ENCODE data around the gene RAB3B.

Gene RAB3B

DNA sequence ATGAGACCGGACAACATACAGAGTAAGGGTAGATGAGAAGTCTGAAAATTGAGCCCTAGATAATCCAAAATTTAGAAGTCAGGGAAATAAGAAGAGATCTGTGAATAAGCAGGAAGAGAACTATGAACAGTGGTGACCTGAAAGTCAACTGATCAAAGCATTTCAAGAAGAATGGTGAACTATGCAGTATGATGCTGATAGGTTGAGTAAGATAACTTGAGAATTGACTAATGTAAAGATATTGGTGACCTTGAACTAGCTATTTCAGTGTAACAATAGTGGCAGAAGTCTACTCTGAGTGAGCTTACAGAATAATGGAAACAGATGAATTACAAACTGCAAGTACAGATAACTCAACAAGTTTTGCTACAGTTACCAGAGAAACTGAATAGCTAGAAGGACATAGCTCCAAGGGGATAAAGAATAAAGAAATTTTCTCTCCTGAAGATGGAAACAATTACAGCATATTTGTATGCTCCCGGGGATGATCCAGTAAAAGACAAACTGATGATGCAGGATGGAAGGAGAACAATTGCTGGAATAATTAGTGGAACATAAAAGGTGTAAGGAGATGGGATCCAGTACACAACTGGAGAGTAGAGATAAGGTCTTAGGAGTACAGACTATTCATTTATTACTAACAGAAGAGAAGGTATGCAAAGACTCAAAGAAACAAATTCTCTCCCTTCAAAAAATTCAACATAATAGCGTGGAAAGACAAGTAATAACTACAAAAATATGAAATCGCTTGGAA lies 122.8 kb downstream of the RAB3B start:
- no peak for DNase-seq

GRCh38 chr1:51863384-51863783 lies 127.1 kb downstream of the RAB3B start:
- no peak for DNase-seq

DNA sequence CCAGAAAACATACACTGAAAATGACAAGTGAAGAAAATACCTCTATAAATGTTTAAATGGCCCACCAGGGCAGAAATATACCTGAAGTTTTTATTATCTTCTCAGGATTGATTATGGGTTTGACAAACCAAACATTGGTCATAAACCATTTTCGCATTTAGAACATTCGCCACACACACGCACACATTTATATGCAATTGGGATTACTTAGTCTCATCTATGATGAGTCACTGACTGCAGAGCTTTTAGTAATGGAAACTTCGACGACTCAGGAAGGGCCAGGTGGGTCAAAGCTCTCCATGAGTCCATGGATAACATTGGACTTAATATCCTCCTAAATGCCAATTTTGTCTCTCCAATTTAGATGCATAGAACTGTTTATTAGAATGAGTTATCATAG lies 128.8 kb downstream of the RAB3B start:
- DNase-seq = no peak

GRCh38 chr1:51859735-51860134 lies 130.8 kb downstream of the RAB3B start:
- DNase-seq = no peak

GRCh38 chr1:51859333-51859732 lies 131.2 kb downstream of the RAB3B start:
- DNase-seq = no peak

- no peak for DNase-seq
Measured at GRCh38 chr1:51858892-51859291, 131.6 kb downstream of the RAB3B start.

Measured in COR-L47 (cell line).